ENCODE results near the gene MRPS11. TPM values are rescaled to one million over a fixed set of nuclear protein-coding genes. Genes with fewer than 3 reads are reported as not detected.

The MRPS11 gene
- 57.5 and 68.7 TPM in 2 replicates for polyA plus RNA-seq
- 27.5 and 29.6 TPM in 2 replicates for polyA minus RNA-seq

DNA sequence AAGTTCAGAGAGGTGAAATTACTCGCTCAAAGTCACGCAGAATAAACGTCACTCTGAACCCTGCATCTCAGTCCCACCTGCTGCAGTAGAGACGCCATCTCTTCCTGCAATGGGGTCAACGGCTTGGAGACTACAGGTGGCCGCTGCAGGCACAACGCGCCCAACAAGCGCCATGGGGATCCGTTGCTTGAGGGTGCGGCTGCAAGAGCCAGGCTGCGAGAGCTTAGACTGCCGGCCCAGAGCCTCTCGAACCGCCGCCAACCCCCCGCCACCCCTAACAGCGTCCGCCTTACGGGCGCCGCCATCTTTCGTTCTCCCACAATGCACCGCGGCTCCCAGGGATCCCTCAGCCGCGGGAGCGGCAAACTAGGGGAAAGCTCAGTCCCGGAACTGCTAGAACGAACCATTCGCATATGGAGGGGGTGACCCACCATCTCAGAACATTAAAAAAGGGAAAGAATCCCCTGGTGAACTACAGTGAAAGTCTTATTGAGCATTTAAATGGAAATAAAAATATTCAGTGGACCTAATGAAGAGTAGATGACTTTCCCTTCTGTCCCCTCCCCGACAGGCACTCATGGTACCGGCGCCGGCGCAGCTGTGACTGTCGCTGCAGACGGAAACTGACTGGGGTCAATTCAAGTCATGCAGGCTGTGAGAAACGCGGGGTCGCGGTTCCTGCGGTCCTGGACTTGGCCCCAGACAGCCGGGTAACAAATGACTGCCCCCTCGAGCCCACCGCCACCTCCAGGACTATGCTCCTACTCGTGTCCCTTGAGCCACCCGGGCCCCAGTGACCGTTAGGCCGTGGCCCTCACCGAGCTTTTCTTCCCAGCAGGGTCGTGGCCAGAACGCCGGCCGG is at the start of gene MRPS11, which contains the start of gene MRPL46:
Gene MRPS11 (plus strand): TSS at position 636 of the 862 bp plus-strand sequence. CDS start 10 bp downstream, at position 646.
Gene MRPL46 (minus strand): TSS at position 316 of the 862 bp plus-strand sequence. CDS start 11 bp downstream, at position 305.
- H2AFZ ChIP-seq (ENCODE audit: low read depth, low read length) = peak within 1 kb of the TSS; percentile 63
- H3K4me3 ChIP-seq (ENCODE audit: low read length) = peak within 1 kb of the TSS; percentile 84
- no peaks in the 10 kb centered on the region for H3K9me2 ChIP-seq (ENCODE audit: insufficient read depth, low read length)
- peak within 1 kb of the TSS; percentile 77 for H3K9ac ChIP-seq (ENCODE audit: low read length)
- H3K4me2 ChIP-seq (ENCODE audit: low read length) = peak within 1 kb of the TSS; percentile 87
- H3K36me3 ChIP-seq (ENCODE audit: insufficient read depth, low read length) = no peaks in the 10 kb centered on the region
- no peaks in the 10 kb centered on the region for H3K9me3 ChIP-seq (ENCODE audit: low read length)
- H3K27ac ChIP-seq (ENCODE audit: low read length) = peak within 1 kb of the TSS; percentile 73
- no peaks in the 10 kb centered on the region for H3F3A ChIP-seq (ENCODE audit: insufficient read depth, low read length, poor library complexity, severe bottlenecking)
- peaks cover 28% of the 10 kb centered on the region for H3K79me2 ChIP-seq (replicated peaks; ENCODE audit: insufficient read depth, low read length)
- TF ChIP-seq EP300 (conservative IDR thresholded peaks at IDR 0.05; ENCODE audit: poor library complexity, severe bottlenecking) (peak; percentile 62), RAD21 (conservative IDR thresholded peaks at IDR 0.05) (no peak), SMC3 (conservative IDR thresholded peaks at IDR 0.05; ENCODE audit: poor library complexity) (peak; percentile 28), MXI1 (conservative IDR thresholded peaks at IDR 0.05; ENCODE audit: poor library complexity, severe bottlenecking) (peak; percentile 98), TAF1 (IDR thresholded peaks at IDR 0.05; ENCODE audit: low read depth) (peak; percentile 80), POLR2AphosphoS5 (IDR thresholded peaks at IDR 0.05) (peak; percentile 81), EZH2 (IDR thresholded peaks at IDR 0.05; ENCODE audit: borderline replicate concordance, insufficient read depth, low read length, poor library complexity, severe bottlenecking) (no peak)
- TF ChIP-seq, protein P1, sequence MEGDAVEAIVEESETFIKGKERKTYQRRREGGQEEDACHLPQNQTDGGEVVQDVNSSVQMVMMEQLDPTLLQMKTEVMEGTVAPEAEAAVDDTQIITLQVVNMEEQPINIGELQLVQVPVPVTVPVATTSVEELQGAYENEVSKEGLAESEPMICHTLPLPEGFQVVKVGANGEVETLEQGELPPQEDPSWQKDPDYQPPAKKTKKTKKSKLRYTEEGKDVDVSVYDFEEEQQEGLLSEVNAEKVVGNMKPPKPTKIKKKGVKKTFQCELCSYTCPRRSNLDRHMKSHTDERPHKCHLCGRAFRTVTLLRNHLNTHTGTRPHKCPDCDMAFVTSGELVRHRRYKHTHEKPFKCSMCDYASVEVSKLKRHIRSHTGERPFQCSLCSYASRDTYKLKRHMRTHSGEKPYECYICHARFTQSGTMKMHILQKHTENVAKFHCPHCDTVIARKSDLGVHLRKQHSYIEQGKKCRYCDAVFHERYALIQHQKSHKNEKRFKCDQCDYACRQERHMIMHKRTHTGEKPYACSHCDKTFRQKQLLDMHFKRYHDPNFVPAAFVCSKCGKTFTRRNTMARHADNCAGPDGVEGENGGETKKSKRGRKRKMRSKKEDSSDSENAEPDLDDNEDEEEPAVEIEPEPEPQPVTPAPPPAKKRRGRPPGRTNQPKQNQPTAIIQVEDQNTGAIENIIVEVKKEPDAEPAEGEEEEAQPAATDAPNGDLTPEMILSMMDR (IDR thresholded peaks at IDR 0.05; ENCODE audit: poor library complexity, severe bottlenecking) = no peak
- TF ChIP-seq, protein P2, sequence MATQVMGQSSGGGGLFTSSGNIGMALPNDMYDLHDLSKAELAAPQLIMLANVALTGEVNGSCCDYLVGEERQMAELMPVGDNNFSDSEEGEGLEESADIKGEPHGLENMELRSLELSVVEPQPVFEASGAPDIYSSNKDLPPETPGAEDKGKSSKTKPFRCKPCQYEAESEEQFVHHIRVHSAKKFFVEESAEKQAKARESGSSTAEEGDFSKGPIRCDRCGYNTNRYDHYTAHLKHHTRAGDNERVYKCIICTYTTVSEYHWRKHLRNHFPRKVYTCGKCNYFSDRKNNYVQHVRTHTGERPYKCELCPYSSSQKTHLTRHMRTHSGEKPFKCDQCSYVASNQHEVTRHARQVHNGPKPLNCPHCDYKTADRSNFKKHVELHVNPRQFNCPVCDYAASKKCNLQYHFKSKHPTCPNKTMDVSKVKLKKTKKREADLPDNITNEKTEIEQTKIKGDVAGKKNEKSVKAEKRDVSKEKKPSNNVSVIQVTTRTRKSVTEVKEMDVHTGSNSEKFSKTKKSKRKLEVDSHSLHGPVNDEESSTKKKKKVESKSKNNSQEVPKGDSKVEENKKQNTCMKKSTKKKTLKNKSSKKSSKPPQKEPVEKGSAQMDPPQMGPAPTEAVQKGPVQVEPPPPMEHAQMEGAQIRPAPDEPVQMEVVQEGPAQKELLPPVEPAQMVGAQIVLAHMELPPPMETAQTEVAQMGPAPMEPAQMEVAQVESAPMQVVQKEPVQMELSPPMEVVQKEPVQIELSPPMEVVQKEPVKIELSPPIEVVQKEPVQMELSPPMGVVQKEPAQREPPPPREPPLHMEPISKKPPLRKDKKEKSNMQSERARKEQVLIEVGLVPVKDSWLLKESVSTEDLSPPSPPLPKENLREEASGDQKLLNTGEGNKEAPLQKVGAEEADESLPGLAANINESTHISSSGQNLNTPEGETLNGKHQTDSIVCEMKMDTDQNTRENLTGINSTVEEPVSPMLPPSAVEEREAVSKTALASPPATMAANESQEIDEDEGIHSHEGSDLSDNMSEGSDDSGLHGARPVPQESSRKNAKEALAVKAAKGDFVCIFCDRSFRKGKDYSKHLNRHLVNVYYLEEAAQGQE (IDR thresholded peaks at IDR 0.05; ENCODE audit: borderline replicate concordance) = peak; percentile 79
- H3K27me3 ChIP-seq (ENCODE audit: insufficient read depth, low read depth, low read length) = no peaks in the 10 kb centered on the region
- no peaks in the 10 kb centered on the region for H4K20me1 ChIP-seq (ENCODE audit: insufficient read depth)

DNA sequence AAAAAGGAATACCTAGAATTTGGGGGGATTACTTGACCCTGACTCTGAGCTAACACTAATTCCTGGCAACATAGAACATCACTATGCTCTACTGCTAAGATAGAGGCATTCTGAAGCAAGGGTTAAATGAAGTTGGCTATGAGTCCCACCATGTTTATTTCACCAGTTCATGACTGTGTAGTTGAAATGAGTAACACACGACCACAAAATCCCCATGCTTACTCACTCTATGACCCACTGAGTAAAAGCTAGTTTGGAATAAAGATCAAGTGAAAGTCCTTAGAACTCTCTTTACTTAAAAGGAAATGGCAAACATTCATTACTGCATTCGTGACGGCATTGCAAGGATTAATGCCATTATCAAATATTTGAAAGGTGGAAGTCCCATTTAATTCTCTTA is 47.7 kb upstream of the MRPS11 start:
- H3K9me2 ChIP-seq (ENCODE audit: insufficient read depth, low read length) = no peaks in the 10 kb centered on the region
- no peaks in the 10 kb centered on the region for H3K79me2 ChIP-seq (replicated peaks; ENCODE audit: insufficient read depth, low read length)
- H3K4me2 ChIP-seq (ENCODE audit: low read length) = no peak overlapping the region
- H3K9me3 ChIP-seq (ENCODE audit: low read length) = no peaks in the 10 kb centered on the region
- no peak overlapping the region for H3K9ac ChIP-seq (ENCODE audit: low read length)
- no peaks in the 10 kb centered on the region for H4K20me1 ChIP-seq (ENCODE audit: insufficient read depth)
- H3K27ac ChIP-seq (ENCODE audit: low read length) = no peak overlapping the region
- H3K36me3 ChIP-seq (ENCODE audit: insufficient read depth, low read length) = no peaks in the 10 kb centered on the region
- H3K27me3 ChIP-seq (ENCODE audit: insufficient read depth, low read depth, low read length) = no peaks in the 10 kb centered on the region
- TF ChIP-seq EZH2 (IDR thresholded peaks at IDR 0.05; ENCODE audit: borderline replicate concordance, insufficient read depth, low read length, poor library complexity, severe bottlenecking) (no peak), SMC3 (conservative IDR thresholded peaks at IDR 0.05; ENCODE audit: poor library complexity) (no peak), RAD21 (conservative IDR thresholded peaks at IDR 0.05) (no peak), MXI1 (conservative IDR thresholded peaks at IDR 0.05; ENCODE audit: poor library complexity, severe bottlenecking) (no peak), POLR2AphosphoS5 (IDR thresholded peaks at IDR 0.05) (no peak), EP300 (conservative IDR thresholded peaks at IDR 0.05; ENCODE audit: poor library complexity, severe bottlenecking) (no peak), TAF1 (IDR thresholded peaks at IDR 0.05; ENCODE audit: low read depth) (no peak)
- TF ChIP-seq, protein P2 (IDR thresholded peaks at IDR 0.05; ENCODE audit: borderline replicate concordance) = no peak
- TF ChIP-seq, protein P1 (IDR thresholded peaks at IDR 0.05; ENCODE audit: poor library complexity, severe bottlenecking) = no peak
- no peaks in the 10 kb centered on the region for H3F3A ChIP-seq (ENCODE audit: insufficient read depth, low read length, poor library complexity, severe bottlenecking)
- H2AFZ ChIP-seq (ENCODE audit: low read depth, low read length) = no peak overlapping the region
- no peak overlapping the region for H3K4me3 ChIP-seq (ENCODE audit: low read length)

Measured in neural cell (in vitro differentiated cells).